ENCODE measurements around the gene EPHA8. TPM values are rescaled to one million over a fixed set of nuclear protein-coding genes. Genes with fewer than 3 reads are reported as not detected.
A peak's percentile ranks its signal among the peaks of the same experiment; 100 is the strongest.

The EPHA8 gene
- total and polyA plus RNA-seq, 4 donors, result not detected

- WGBS, result 84% methylated on average over 7 of the region's 7 CpGs
- Histone ChIP-seq H3K4me3 (ENCODE audit: low read depth in 1 of 3, low read length in 3 of 3) (peak overlapping the region in 1 of 3 donors; percentile 6), H3K4me1 (ENCODE audit: control insufficient read depth in 4 of 4, insufficient read depth in 4 of 4, low read length in 3 of 4) (peaks cover 0 to 1% (median 0%) of the 10 kb centered on the region in 4 donors), H3K36me3 (ENCODE audit: control insufficient read depth in 4 of 4, insufficient read depth in 3 of 4, low read depth in 1 of 4, low read length in 3 of 4) (no peaks in the 10 kb centered on the region), H3K27me3 (ENCODE audit: control insufficient read depth in 4 of 4, insufficient read depth in 4 of 4, low read length in 3 of 4) (no peaks in the 10 kb centered on the region), H3K27ac (ENCODE audit: low read depth in 1 of 2, low read length in 2 of 2) (no peak overlapping the region), H3K9ac (ENCODE audit: low read depth in 1 of 2, low read length in 2 of 2) (no peak overlapping the region), H3K9me3 (ENCODE audit: control insufficient read depth in 4 of 4, low read length in 3 of 4) (no peaks in the 10 kb centered on the region)
- no peak for DNase-seq (ENCODE audit: low spot score)
- TF ChIP-seq GABPA (IDR thresholded peaks at IDR 0.05 in 1 of 2, conservative IDR thresholded peaks at IDR 0.05 in 1 of 2) (no peak), CTCF (IDR thresholded peaks at IDR 0.05; ENCODE audit: low read depth, low read length, missing input control) (no peak), RAD21 (IDR thresholded peaks at IDR 0.05) (no peak), HNF4A (conservative IDR thresholded peaks at IDR 0.05) (no peak), HNF4G (IDR thresholded peaks at IDR 0.05) (no peak), TAF1 (conservative IDR thresholded peaks at IDR 0.05) (no peak), FOXA2 (IDR thresholded peaks at IDR 0.05) (no peak), NR2F2 (IDR thresholded peaks at IDR 0.05) (no peak), FOXA1 (IDR thresholded peaks at IDR 0.05) (no peak), SP1 (IDR thresholded peaks at IDR 0.05) (no peak), REST (IDR thresholded peaks at IDR 0.05) (no peak), EGR1 (IDR thresholded peaks at IDR 0.05; ENCODE audit: low read depth in 2 of 2) (no peak), JUND (IDR thresholded peaks at IDR 0.05) (no peak)
- TF ChIP-seq, protein P1, sequence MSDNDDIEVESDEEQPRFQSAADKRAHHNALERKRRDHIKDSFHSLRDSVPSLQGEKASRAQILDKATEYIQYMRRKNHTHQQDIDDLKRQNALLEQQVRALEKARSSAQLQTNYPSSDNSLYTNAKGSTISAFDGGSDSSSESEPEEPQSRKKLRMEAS (IDR thresholded peaks at IDR 0.05), result no peak
- TF ChIP-seq, protein P2, sequence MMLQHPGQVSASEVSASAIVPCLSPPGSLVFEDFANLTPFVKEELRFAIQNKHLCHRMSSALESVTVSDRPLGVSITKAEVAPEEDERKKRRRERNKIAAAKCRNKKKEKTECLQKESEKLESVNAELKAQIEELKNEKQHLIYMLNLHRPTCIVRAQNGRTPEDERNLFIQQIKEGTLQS (IDR thresholded peaks at IDR 0.05), result no peak
Measured at GRCh38 chr1:22645931-22646330, 82.6 kb downstream of the EPHA8 start.

DNA sequence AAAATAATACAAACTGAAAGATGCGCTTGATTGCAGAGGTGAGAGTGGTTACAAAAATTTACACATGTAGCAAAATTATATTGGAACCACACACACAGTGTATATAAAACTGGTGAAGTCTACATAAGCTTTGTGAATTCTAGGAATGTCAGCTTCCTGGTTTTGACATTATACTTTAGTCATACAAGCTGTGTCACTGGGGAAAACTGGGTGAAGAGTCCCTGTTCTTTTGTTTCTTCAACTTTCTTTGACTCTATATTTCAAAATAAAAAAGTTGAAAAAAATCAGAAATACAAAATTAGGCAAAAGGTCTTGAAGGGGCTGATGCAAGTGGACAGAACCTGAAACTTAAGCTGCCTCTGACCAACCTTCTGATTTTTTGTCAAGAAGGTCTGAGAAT lies 83.1 kb downstream of the EPHA8 start:
- no peak for DNase-seq (ENCODE audit: low spot score)
- Histone ChIP-seq H3K9ac (ENCODE audit: low read depth in 1 of 2, low read length in 2 of 2) (no peak overlapping the region), H3K27ac (ENCODE audit: low read depth in 1 of 2, low read length in 2 of 2) (no peak overlapping the region), H3K9me3 (ENCODE audit: control insufficient read depth in 4 of 4, low read length in 3 of 4) (no peaks in the 10 kb centered on the region), H3K4me1 (ENCODE audit: control insufficient read depth in 4 of 4, insufficient read depth in 4 of 4, low read length in 3 of 4) (peaks cover 0 to 1% (median 0%) of the 10 kb centered on the region in 4 donors), H3K27me3 (ENCODE audit: control insufficient read depth in 4 of 4, insufficient read depth in 4 of 4, low read length in 3 of 4) (no peaks in the 10 kb centered on the region), H3K4me3 (ENCODE audit: low read depth in 1 of 3, low read length in 3 of 3) (no peak overlapping the region), H3K36me3 (ENCODE audit: control insufficient read depth in 4 of 4, insufficient read depth in 3 of 4, low read depth in 1 of 4, low read length in 3 of 4) (no peaks in the 10 kb centered on the region)
- WGBS, result 5% methylated on average over 1 of the region's 1 CpG
- no peak for TF ChIP-seq YY1 (IDR thresholded peaks at IDR 0.05)
- no peak for TF ChIP-seq RXRA (IDR thresholded peaks at IDR 0.05)
- TF ChIP-seq TAF1 (conservative IDR thresholded peaks at IDR 0.05), result no peak
- TF ChIP-seq RAD21 (IDR thresholded peaks at IDR 0.05), result no peak
- TF ChIP-seq, protein P1 (IDR thresholded peaks at IDR 0.05), result no peak
- TF ChIP-seq FOXA1 (IDR thresholded peaks at IDR 0.05), result no peak
- no peak for TF ChIP-seq EGR1 (IDR thresholded peaks at IDR 0.05; ENCODE audit: low read depth in 2 of 2)
- TF ChIP-seq SP1 (IDR thresholded peaks at IDR 0.05), result no peak
- TF ChIP-seq, protein P3, sequence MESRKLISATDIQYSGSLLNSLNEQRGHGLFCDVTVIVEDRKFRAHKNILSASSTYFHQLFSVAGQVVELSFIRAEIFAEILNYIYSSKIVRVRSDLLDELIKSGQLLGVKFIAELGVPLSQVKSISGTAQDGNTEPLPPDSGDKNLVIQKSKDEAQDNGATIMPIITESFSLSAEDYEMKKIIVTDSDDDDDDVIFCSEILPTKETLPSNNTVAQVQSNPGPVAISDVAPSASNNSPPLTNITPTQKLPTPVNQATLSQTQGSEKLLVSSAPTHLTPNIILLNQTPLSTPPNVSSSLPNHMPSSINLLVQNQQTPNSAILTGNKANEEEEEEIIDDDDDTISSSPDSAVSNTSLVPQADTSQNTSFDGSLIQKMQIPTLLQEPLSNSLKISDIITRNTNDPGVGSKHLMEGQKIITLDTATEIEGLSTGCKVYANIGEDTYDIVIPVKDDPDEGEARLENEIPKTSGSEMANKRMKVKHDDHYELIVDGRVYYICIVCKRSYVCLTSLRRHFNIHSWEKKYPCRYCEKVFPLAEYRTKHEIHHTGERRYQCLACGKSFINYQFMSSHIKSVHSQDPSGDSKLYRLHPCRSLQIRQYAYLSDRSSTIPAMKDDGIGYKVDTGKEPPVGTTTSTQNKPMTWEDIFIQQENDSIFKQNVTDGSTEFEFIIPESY (IDR thresholded peaks at IDR 0.05), result no peak

Data from liver (tissue), 9 donors.